ENCODE measurements around the gene MYADML2. TPM values are rescaled to one million over a fixed set of nuclear protein-coding genes. Genes with fewer than 3 reads are reported as not detected.

The MYADML2 gene
- total and polyA plus RNA-seq, 2 experiments from 2014 or later = 0.70 to 1.7 TPM

- TF ChIP-seq ETS1 (IDR thresholded peaks at IDR 0.05) = no peak
Measured at GRCh38 chr17:81931189-81931556, 15.9 kb downstream of the MYADML2 start (continued).

- peaks cover 13% of the 10 kb centered on the region; the same call in 2 of the 3 replicates for H3K4me1 Mint-ChIP-seq
- peaks cover 27% of the 10 kb centered on the region for H3K36me3 Mint-ChIP-seq (ENCODE audit: low read depth)
- Histone ChIP-seq H3K4me1 (ENCODE audit: insufficient read depth) (peaks cover 7% of the 10 kb centered on the region; the same call in 1 of the 2 replicates), H3K27me3 (ENCODE audit: insufficient read depth) (peaks cover 10% of the 10 kb centered on the region; the same call in 1 of the 2 replicates), H3K4me3 (no peak overlapping the region), H3K9me2 (ENCODE audit: insufficient read depth) (no peaks in the 10 kb centered on the region), H3K4me2 (no peak overlapping the region), H4K20me1 (replicated peaks; ENCODE audit: insufficient read depth) (no peaks in the 10 kb centered on the region; the same call in 1 of the 2 replicates), H2AFZ (no peak overlapping the region), H3F3A (replicated peaks; ENCODE audit: low read depth) (peaks cover 16% of the 10 kb centered on the region), H3K79me2 (replicated peaks; ENCODE audit: insufficient read depth) (peaks cover 17% of the 10 kb centered on the region), H3K27ac (ENCODE audit: low read depth) (no peak overlapping the region), H3K36me3 (ENCODE audit: insufficient read depth) (no peaks in the 10 kb centered on the region)
- no peak overlapping the region for H3K27ac Mint-ChIP-seq
- TF ChIP-seq NANOG (IDR thresholded peaks at IDR 0.05; ENCODE audit: borderline replicate concordance) (no peak), REST (IDR thresholded peaks at IDR 0.05; ENCODE audit: unreplicated experiment) (peak; percentile 72), ZNF331 (CRISPR knock-in tag; IDR thresholded peaks at IDR 0.05; ENCODE audit: low read depth) (no peak)
- DNase-seq (ENCODE audit: low spot score) (no peak), ATAC-seq (no peak)
- H3K9me3 Mint-ChIP-seq = no peaks in the 10 kb centered on the region
- no peak overlapping the region for H3K4me3 Mint-ChIP-seq
- peaks cover 28% of the 10 kb centered on the region for H3K27me3 Mint-ChIP-seq (ENCODE audit: insufficient read depth, low read depth, poor library complexity)
Measured at GRCh38 chr17:81930142-81931125, 16.6 kb downstream of the MYADML2 start.

GRCh38 chr17:81929253-81930141, 17.5 kb downstream of the MYADML2 start:
- Histone ChIP-seq H3K4me2 (peak overlapping the region; percentile 94), H3K79me2 (replicated peaks; ENCODE audit: insufficient read depth) (peaks cover 26% of the 10 kb centered on the region), H3K4me1 (ENCODE audit: insufficient read depth) (peaks cover 16% of the 10 kb centered on the region; the same call in 1 of the 2 replicates), H3K4me3 (peak overlapping the region; percentile 79; the same call in 1 of the 2 replicates), H3K36me3 (ENCODE audit: insufficient read depth) (no peaks in the 10 kb centered on the region), H4K20me1 (replicated peaks; ENCODE audit: insufficient read depth) (peaks cover 4% of the 10 kb centered on the region), H3K27me3 (ENCODE audit: insufficient read depth) (peaks cover 10% of the 10 kb centered on the region; the same call in 1 of the 2 replicates), H3K9me2 (ENCODE audit: insufficient read depth) (no peaks in the 10 kb centered on the region), H3F3A (replicated peaks; ENCODE audit: low read depth) (peaks cover 21% of the 10 kb centered on the region), H2AFZ (no peak overlapping the region), H3K27ac (ENCODE audit: low read depth) (no peak overlapping the region)
- DNase-seq (ENCODE audit: low spot score) (peak; percentile 29), ATAC-seq (no peak)
- peaks cover 20% of the 10 kb centered on the region for H3K4me1 Mint-ChIP-seq
- no peak overlapping the region for H3K27ac Mint-ChIP-seq
- H3K4me3 Mint-ChIP-seq = peak overlapping the region; percentile 72
- no peaks in the 10 kb centered on the region for H3K9me3 Mint-ChIP-seq
- H3K27me3 Mint-ChIP-seq (ENCODE audit: insufficient read depth, low read depth, poor library complexity) = peaks cover 28% of the 10 kb centered on the region
- H3K36me3 Mint-ChIP-seq (ENCODE audit: low read depth) = peaks cover 20% of the 10 kb centered on the region
- TF ChIP-seq CREB1 (CRISPR knock-in tag; IDR thresholded peaks at IDR 0.05; ENCODE audit: low read depth) = no peak

All from GM23338 (cell line).